HG03571 (cell line): ENCODE measurements around the gene NEBL.
"Not testable (repeated sequence)": the region's sequence is repeated elsewhere in the genome, so short reads cannot be mapped to it uniquely, and the experiment has no call there.

Experiments
- ATAC-seq: cut with Tn5 transposase; IDR thresholded peaks from one replicate; pipeline ENCODE4 v1.9.1; 2021; ENCODE audit not compliant: unreplicated experiment

The NEBL gene

GRCh38 chr10:20897146-20897825 lies at the start of gene NEBL:
NEBL (minus strand) TSS chr10:20897311; CDS start chr10:20897205, 106 bp downstream.
- ATAC-seq = no peak

- no peak for ATAC-seq
Observed at GRCh38 chr10:20945546-20946332, 48.6 kb upstream of the NEBL start.

GRCh38 chr10:20944789-20945502 lies 47.8 kb upstream of the NEBL start:
- no peak for ATAC-seq

- not testable (repeated sequence) for ATAC-seq
Observed at GRCh38 chr10:20939414-20939813, 42.3 kb upstream of the NEBL start.

GRCh38 chr10:20936396-20936795 lies 39.3 kb upstream of the NEBL start:
- no peak for ATAC-seq

- no peak for ATAC-seq
Observed at GRCh38 chr10:20935931-20936330, 38.8 kb upstream of the NEBL start.

- no peak for ATAC-seq
Observed at GRCh38 chr10:20935301-20935700, 38.2 kb upstream of the NEBL start.

- ATAC-seq = no peak
Observed at GRCh38 chr10:20933705-20934104, 36.6 kb upstream of the NEBL start.

- no peak for ATAC-seq
Observed at GRCh38 chr10:20932606-20933126, 35.6 kb upstream of the NEBL start.

GRCh38 chr10:20931156-20931795 lies 34.2 kb upstream of the NEBL start:
- no peak for ATAC-seq

- ATAC-seq = no peak
Observed at GRCh38 chr10:20927456-20927855, 30.3 kb upstream of the NEBL start.

GRCh38 chr10:20922451-20922850 lies 25.3 kb upstream of the NEBL start:
- ATAC-seq = no peak

GRCh38 chr10:20922033-20922432 lies 24.9 kb upstream of the NEBL start:
- ATAC-seq = no peak

GRCh38 chr10:20920061-20920460 lies 22.9 kb upstream of the NEBL start:
- no peak for ATAC-seq

- no peak for ATAC-seq
Observed at GRCh38 chr10:20919481-20919880, 22.4 kb upstream of the NEBL start.

GRCh38 chr10:20916976-20917375 lies 19.9 kb upstream of the NEBL start:
- no peak for ATAC-seq

- ATAC-seq = no peak
Observed at GRCh38 chr10:20912969-20913368, 15.9 kb upstream of the NEBL start.

- ATAC-seq = no peak
Observed at GRCh38 chr10:20911626-20912025, 14.5 kb upstream of the NEBL start.

GRCh38 chr10:20909801-20910200 lies 12.7 kb upstream of the NEBL start:
- no peak for ATAC-seq

- ATAC-seq = no peak
Observed at GRCh38 chr10:20908391-20908790, 11.3 kb upstream of the NEBL start.
